G401 (cell line): ENCODE results near the gene MORN5. TPM values are rescaled to one million over a fixed set of nuclear protein-coding genes. Genes with fewer than 3 reads are reported as not detected.

ENCODE experiments used
- DNase-seq: peaks from one replicate; pipeline ENCODE4 v3.0.0-alpha.2; 2015; ENCODE audit warnings: low spot score
- in situ Hi-C: cut with HindIII; loops from 2 replicates; pipeline ENCODE4 v1.10.0; 2016; ENCODE audit warnings: low sequenced_read_pairs, mixed read lengths
- total RNA-seq: library from RNA; depleted of rRNA; stranded (reverse); fragments of >200 nt; shearing (Covaris generic); gene quantifications from 2 replicates; pipeline ENCODE4 v1.2.3, GENCODE V29; 2014

Gene MORN5
- total RNA-seq, 1 experiment from 2014 or later = not detected

- in situ Hi-C loops = no loop called here
Measured at GRCh38 chr9:122221183-122221811, 61.6 kb downstream of the MORN5 start.

GRCh38 chr9:122222791-122223190, 63.1 kb downstream of the MORN5 start:
- no peak for DNase-seq
- in situ Hi-C loops = no loop called here

More at GRCh38 chr9:122221183-122221811, 61.6 kb downstream of the MORN5 start:
- DNase-seq = no peak

- in situ Hi-C loops = no loop called here
- no peak for DNase-seq
Measured at GRCh38 chr9:122223435-122223834, 63.7 kb downstream of the MORN5 start.

GRCh38 chr9:122225312-122226141, 65.8 kb downstream of the MORN5 start:
- DNase-seq = no peak
- in situ Hi-C loops = no loop called here

GRCh38 chr9:122226142-122226757, 66.5 kb downstream of the MORN5 start:
- no peak for DNase-seq
- in situ Hi-C loops = no loop called here

- in situ Hi-C loops = no loop called here
- DNase-seq = no peak
Measured at GRCh38 chr9:122226758-122227574, 67.3 kb downstream of the MORN5 start.

GRCh38 chr9:122227575-122227900, 67.8 kb downstream of the MORN5 start:
- in situ Hi-C loops = no loop called here

GRCh38 chr9:122228191-122228567, 68.5 kb downstream of the MORN5 start:
- no peak for DNase-seq
- in situ Hi-C loops = no loop called here

More at GRCh38 chr9:122227575-122227900, 67.8 kb downstream of the MORN5 start:
- DNase-seq = no peak

- in situ Hi-C loops = no loop called here
- DNase-seq = no peak
Measured at GRCh38 chr9:122228568-122229484, 69.1 kb downstream of the MORN5 start, which contains the start of gene LHX6. TSS of gene LHX6 (minus strand) at chr9:122228957. CDS start at chr9:122228740, 217 bp downstream.

- no peak for DNase-seq
- in situ Hi-C loops = no loop called here
Measured at GRCh38 chr9:122229485-122229837, 69.8 kb downstream of the MORN5 start.

- in situ Hi-C loops = loop anchor here (5.0 kb wide), 1 partner anchor 69 kb away; no protein-coding TSS in a partner anchor
- DNase-seq = no peak
Measured at GRCh38 chr9:122232796-122233306, 73.1 kb downstream of the MORN5 start.

GRCh38 chr9:122234022-122234748, 74.5 kb downstream of the MORN5 start:
- DNase-seq = no peak
- in situ Hi-C loops = loop anchor here (5.0 kb wide), 1 partner anchor 68 kb away; no protein-coding TSS in a partner anchor

- in situ Hi-C loops = no loop called here
- no peak for DNase-seq
Measured at GRCh38 chr9:122236681-122237080, 77.0 kb downstream of the MORN5 start.

- peak; percentile 27 for DNase-seq
- in situ Hi-C loops = no loop called here
Measured at GRCh38 chr9:122239722-122240121, 80.0 kb downstream of the MORN5 start.

GRCh38 chr9:122244349-122244748, 84.6 kb downstream of the MORN5 start:
- in situ Hi-C loops = no loop called here
- no peak for DNase-seq

GRCh38 chr9:122246666-122247065, 87.0 kb downstream of the MORN5 start:
- in situ Hi-C loops = no loop called here
- no peak for DNase-seq

- in situ Hi-C loops = no loop called here
- DNase-seq = no peak
Measured at GRCh38 chr9:122248448-122248865, 88.7 kb downstream of the MORN5 start.
